HG02840 (cell line): ENCODE data around the gene LMCD1.
A peak's percentile ranks its signal among the peaks of the same experiment; 100 is the strongest.
"Not testable (repeated sequence)": the region's sequence is repeated elsewhere in the genome, so short reads cannot be mapped to it uniquely, and the experiment has no call there.

Experiments
- ATAC-seq: cut with Tn5 transposase; IDR thresholded peaks from one replicate; pipeline ENCODE4 v1.9.1; 2021; ENCODE audit warnings: mild to moderate bottlenecking, moderate library complexity, moderate number of reproducible peaks; ENCODE audit not compliant: unreplicated experiment, low FRiP score

LMCD1 gene

DNA sequence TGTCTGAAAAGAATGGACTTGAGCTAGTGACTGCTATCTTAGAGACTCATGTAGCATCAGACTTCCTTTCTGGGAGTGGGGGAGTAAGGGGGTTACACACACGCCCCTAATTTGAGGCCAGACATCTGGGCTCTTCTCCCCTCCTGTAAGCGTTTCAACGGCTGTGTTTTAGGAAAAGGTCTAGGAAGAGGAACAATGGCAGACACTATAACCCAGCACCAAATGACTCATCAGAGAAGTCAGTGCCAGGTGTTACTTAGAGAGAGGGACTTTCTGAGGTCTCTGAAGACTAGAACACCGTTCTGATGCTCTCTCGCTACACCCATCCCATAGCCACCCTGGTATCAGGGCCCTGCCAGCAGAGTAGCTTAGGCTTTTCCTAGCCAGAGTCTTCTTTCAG, 77.5 kb downstream of the LMCD1 start:
- peak; percentile 90 for ATAC-seq

DNA sequence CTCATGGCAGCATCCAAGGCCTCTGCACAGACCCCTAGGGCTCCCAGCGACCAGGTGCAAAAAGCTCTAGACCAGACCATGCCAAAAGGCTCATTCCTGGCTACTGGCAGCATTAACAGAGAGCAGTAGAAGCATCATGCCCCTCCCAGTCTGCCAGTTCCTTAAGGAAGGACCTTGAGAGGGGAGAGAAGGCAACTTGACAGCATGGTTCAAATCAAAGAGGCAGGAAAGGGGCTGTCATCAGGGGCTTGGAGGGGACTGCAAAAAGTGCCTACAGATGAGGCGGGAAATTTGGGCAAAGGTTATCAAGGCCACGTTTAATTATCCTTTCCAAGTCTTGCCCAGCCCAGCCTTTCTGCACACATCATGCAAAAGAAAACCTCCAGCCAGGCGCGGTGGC, 78.3 kb downstream of the LMCD1 start:
- ATAC-seq = no peak

DNA sequence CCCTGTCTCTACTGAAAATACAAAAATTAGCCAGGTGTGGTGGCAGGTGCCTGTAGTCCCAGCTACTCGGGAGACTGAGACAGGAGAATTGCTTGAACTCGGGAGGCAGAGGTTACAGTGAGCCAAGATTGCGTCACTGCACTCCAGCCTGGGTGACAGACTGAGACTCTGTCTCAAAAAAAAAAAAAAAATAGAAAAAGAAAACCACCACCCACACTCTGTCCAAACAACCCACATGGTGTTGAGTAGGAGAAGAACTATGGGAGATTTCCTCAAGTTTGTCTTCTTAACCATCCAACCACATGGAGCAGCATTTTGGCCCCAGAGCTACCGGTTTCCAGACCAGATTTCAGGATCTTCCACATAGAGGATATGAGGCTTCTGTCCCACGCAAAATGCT, 78.8 kb downstream of the LMCD1 start:
- ATAC-seq = not testable (repeated sequence)

DNA sequence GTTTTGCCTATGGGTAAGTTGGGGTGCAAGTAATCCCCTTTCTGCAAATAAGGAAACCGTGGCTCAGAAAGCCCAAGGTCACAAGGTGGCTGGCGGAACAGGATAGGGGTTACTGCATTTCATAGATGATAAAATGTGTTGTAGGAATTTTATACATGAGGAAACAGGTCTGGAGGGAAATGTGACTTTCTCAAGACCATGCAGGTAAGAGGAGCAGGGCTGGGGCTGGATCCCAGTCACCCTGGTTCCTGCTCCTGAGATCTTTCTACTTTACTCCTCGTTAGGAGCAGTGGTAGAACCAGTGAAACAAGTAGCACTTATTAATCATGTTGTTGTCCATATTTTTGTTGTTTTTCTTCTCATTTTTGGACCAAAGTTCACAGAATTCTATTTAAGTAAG, 79.8 kb downstream of the LMCD1 start:
- no peak for ATAC-seq

DNA sequence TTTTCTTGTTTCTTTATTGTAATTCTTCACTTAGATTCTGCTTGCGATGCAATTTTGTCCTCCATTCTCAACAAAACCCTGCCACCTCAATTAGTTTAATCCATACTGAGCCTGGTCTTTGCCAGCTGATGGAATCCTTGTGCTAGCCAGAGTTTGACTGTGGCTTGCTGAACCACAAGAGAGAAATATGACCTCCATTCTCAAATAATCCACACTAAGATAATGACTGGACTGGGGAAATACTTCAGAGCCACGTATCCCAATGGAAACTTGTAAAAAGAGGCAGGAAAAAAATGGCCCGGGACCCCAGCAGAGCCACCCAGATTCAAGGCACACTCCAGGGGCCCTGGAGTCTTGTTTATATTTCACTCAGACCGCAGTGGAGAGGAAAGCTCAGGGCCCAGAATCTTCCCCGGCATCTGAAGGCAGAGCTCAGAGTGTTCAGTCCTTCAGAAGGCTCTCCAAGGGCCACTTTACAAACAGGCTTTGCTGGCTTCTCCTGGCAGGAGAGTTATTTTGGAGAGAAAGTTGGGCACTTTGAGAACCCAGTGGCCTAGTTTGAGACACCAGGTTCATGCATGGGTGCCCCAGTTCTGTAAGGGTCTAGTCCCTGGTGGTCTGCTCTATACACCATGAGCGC, 80.3 kb downstream of the LMCD1 start:
- ATAC-seq = no peak

DNA sequence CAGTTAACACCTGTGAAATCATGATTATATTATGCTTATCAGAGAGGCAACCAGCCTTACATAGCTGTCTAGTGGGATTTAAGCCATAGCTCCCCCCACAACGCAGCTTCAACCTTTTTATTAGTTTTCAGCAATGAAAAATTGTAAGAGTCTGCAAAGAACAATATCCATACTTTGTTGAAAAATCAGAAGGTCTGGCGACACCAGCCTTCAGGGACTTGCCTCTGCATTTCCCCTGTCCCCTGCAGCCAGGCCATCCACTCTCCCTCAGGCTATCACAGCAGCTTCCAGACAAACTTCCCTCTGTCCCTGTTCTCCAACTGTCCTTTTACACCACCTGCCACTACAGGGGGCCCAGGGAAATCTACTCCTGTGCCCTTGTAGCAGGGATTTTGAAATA, 83.0 kb downstream of the LMCD1 start:
- no peak for ATAC-seq

DNA sequence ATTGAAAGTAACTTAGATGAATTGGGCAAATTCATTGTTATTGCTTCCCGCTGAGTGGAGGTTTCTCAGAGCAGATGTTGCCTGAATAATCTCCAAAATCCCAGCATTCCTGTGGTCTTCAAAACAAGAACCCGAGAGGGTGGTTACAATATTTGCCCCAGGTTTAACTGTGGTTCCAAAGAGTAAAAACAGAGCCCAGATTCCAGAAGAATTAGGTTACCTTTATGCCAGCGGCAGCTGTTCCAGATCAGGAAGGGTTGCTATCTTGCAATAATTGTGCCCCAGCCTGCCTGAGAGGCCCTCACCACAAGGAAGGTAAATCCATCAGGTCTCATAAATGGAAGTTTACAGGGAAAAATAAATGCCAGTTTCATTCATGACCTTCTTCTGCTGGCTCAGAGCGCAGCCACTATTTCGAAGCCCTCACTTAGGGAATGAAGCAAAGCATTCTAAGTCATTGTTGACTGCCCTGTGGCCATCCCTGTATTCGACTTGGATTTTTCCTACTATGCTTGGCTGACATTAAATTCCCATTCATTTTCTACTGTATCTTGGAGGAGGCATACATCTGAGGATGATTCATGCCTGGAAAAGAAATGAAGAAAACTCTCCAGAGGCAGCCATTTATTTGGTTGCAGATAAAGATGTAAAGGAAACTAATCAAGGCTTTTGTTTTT, 88.4 kb downstream of the LMCD1 start:
- no peak for ATAC-seq

DNA sequence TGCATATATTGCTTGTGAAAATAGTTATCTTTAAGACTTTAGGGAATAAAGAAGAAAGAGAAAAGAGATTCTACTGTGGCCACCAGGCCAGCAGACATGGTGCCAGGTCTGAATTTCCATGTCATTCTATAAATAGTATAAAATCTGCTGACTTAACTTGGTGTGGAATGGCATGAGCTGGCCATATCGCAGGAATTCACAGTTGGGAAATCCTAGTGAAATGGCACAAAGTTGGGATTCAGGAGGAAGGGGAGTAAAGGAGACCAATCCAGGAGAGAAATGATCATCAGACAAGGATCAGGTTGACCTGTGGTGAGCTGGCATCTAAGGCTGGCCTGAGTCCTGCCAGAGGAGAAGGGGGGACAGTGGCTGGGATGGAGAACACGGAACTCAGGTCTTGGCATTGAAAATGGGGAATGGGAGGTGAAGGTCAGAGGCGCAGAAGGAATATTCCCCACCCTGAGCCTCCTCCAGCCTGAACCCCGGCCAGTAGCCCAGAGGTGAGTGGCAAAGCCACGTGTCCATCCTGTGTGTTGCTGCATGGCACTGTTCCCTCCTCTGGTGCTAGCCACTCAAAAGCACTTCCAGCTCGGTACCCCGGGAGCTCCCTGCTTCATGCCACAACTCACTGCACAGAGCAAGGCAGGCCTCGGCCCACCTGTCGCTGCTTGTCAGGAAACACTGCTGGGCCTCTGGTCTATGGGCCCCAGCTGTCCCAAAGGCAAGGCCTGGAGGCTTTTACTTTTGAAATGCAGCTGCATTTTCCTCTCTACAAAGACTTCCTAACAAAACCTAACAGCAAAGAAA, 91.6 kb downstream of the LMCD1 start:
- ATAC-seq = no peak

DNA sequence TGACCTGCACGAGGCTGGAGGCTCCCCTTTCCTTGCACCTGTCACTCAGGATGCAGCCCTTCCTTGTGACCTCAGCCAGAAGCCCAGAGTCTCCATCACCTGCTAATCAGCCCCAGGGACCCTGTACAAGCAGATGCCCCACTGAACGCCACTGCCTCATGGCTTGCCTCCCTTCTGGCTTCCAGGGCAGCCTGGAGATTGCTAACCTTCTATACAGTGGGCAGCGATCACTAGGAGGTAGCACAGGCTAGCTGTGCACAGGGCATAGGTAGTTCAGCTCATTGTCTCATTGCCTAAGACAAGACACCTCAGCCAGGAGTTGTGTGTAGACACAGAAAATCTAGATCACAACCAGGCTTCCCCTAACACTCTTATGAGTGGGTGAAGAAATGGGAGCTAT, 93.6 kb downstream of the LMCD1 start:
- no peak for ATAC-seq

DNA sequence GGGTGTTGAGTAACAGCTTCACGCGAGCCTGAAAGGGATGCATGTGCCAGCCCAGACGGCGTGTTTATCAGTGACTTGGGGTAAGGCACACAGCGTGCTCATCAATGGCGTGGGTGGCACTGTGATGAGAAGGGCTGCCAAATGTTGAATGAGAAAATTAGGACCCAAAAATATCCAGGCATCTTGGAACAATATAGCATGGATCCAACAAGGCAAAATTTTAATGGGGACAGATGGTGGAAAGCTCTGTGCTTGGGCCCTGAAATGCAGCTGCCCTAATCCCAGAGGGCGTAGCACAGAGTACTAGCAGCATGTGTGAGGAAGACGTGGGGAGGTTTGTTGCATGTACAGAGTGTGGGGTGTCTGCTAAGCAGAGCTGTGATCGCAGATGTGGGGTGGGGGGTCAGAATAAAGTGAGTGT, 94.1 kb downstream of the LMCD1 start:
- ATAC-seq = no peak

DNA sequence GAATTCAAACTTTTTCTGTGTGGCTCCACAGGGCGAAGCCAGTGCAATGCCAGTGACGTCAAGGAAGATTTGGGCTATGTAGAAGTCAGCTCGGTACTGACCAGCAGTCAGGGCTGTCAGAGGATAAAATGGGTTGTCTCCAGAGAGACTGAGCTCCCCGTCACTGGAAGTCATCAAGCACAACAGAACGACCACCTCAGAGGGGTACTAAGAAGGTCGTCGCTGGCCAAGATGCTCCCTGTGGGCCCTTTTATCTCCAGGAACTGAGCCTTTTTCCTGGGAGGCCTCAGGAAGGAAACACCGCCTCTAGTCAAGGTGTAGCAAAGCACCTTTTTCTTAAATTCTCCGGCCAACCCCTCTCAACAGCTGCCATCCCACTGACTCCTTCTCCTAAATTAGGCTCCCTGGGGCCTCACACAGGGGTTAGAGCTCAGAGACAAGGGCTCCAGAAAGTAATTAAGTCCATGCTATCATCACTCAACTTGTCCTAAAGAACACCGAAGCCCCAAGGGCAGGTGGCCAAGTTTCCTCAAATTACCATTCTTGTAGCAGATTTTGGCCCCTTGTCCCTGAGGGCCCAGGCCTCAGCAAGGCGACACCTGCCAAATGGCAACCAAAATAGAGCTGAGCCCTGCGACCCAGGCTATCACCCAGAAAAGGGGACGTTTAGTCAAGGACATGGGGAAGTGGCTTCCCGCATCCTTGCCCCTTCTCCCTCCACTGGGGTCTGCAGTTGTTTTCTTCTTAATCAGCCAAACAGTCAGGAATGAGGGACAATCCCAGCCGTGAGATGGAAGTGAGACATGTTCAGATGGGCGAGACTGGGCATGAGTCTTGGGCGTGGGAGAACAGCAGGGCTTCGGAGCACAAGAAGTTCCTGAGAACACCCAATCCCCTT, 94.9 kb downstream of the LMCD1 start:
- ATAC-seq = no peak

DNA sequence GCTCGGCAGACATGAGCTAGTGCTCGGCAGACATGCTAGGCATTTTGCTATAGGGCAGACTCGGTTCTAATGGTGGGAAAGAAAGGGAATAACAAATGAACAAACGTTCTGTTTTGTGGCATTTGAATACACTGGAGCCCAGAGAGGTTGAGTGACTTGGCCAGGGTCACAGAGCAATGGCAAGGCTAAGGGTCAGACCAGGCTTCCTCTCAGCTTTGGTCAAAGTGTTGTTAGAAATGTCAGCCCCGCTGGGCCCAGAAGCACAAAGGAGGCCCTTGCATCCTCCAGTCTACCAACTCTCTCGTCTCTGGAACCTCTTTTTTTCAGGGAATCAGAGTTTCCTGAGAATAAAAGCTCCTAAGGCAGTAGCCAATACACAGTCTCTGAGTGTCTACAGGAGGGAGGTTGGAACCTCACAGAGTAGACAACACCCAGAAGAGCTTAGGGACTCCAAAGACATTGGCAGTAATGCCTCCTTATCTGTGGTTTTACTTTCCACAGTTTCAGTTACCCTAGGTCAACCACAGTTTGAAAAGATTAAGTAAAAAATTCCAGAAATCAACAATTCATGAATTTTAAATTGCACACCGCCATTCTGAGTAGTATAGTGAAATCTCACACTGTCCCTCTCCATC, 95.7 kb downstream of the LMCD1 start:
- ATAC-seq = no peak

DNA sequence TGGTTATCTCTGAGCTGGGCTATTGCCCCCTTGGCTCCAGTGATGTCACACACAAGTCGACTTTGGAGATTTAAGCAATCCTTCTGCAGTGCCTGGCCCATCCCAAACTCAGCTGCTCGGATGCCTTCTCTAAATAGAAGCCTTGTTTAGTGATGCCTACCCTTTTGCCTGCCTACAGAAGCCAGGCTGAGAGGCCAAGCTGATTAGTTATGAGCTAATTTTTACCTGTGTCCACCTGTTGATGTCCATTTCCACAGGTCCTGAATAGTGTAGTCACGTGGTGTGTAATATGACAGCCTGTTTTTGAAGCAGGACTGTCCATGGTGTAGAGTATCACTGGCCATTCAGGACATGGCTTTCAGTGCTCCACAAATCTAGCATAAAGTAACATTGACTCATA, 97.5 kb downstream of the LMCD1 start:
- no peak for ATAC-seq

DNA sequence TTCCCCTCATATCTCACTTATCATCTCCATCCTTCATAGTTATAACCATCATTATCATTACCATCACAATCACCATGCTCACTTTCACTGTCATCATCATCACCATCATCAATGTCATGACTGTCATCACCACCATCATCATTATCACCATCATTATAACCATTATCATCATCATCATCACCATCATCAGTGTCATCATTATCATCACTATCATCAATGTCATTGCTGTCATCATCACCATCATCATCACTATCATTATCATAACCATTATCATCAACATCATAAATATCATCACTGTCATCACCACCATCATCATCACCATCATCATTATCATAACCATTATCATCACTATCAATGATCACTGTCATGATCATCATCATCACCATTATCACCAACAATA, 98.8 kb downstream of the LMCD1 start:
- no peak for ATAC-seq

DNA sequence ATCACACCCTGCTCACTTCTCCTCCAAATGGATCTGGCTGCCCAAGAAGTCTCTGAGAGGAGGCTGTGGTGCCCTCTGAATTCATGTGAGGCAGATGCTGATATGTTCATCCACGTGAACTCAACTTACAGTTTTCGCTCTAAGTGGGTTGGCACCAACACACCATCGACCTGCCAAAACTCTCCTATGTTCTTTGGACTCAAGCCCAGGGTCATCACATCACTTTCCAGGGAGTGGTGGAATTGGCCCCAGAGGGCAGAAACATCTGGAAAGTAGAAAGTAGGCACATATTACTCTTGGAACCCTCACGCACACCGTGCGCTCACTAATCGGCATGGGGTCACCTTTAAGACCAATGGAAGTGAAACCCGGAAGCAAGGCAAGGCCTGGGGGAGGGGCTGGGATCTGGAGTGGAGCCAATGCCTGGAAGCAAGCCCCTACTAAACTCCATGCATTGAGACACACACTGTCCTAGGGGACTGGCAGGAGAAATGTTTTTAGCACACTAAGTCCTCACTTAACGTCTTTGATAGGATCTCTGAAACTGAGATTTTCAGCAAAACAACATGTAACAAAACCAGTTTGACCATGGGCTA, 101.6 kb downstream of the LMCD1 start:
- no peak for ATAC-seq

DNA sequence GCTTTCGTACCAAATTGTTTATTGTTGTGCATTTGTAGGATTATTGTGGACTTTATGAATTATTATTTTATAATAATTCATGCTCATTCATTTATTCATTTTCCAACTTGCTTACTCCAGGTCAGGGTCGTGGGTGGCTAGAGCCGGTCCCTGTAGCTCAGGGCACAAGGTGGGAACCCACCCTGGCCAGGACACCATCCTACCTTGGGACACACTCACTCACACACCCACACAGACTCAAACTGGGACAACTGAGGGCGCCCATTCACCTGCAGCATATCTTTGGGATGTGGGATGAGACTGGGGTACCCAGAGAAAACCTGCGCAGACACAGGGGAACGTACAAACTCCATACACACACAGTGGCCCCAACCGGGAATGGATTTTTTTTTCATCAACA, 102.4 kb downstream of the LMCD1 start:
- no peak for ATAC-seq

DNA sequence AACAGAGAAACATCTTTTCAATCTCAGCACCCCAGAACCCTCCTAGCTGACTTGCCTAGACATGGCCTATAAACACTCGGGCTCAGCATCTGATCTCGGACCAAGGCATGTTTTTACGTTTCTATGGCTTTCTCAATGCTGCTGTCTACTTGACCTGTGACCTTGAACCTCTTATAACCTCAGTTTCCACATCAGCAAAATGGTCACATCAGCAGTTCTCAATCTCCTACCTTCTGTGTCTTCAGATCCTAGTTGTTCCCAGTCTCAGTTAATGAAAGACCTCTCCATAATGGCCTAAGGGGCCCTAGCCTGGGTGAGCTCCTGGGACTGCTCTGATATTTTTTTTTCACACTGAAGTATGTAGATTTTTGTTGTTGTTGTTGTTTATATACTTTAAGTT, 103.4 kb downstream of the LMCD1 start:
- no peak for ATAC-seq

DNA sequence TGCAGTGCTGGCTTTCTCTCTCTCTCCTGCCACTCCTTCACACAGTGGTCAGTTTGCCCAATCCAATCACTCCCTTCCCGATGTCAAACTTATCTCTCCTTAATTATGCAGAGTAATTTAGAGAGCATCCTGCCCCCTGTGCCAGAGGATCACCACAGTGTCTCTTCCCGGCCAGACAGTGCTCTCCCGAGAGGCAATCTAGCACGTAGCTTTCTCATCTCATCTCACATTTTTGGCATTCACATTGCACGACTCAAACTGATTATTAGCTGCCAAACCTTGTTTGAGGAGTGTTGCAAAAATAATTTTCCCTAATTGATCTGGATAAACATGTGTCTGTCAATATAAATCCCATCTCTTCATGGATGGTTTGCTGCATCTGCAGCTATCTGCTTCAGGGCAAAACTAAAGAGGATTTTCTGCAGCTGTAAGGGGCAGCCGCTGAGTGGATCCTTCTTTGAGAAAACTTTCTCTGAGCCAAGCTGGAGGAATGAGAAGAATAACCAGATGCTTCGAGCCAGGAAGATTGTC, 105.1 kb downstream of the LMCD1 start:
- ATAC-seq = no peak

DNA sequence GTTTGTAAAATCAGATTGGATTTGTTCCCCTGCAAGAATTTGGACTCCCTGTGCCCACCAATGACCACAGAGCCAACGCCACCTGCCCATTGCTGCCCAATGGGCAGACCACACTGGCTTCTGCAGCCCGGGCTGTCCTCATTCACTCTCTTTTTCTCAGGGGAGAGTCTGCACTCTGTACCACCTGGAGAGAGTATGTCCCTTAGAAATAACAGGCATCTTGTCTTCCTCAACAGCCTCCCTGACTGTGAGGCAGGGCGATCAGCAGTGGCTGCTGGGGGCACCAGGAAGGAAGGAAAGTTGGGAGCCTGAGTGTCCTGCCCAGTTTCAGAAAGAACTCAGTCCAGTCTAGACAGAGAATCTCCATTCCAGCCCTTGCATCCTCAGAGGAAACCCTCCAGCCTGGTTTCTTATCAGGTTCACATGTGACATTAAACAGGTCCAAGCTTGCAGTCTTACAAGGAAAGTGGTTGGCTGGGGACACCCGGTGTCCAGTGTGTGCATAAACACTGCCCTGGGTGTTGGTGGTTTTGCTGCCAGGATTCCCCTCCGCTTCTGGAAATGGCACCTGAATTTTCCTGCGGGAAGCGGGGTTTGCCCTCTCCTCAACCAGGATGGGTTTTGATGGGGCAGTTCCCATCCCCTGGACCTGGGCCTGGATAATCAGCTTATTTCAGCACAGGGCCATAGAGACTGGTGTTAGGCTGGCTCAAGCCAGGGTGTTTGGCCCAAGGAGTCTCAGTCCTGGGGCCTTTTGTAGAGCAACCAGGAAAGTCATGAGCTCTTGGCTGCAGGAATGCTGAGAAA, 105.8 kb downstream of the LMCD1 start:
- no peak for ATAC-seq
